ENCODE results near the gene PLCB2.

The PLCB2 gene

GRCh38 chr15:40343512-40343911 is 35.8 kb upstream of the PLCB2 start:
- H3K4me3 ChIP-seq (ENCODE audit: low read depth, low read length): no peak overlapping the region
- no peak for TF ChIP-seq POLR2A (IDR thresholded peaks at IDR 0.05; ENCODE audit: extremely low read depth, insufficient read length)
- TF ChIP-seq MAX (IDR thresholded peaks at IDR 0.05; ENCODE audit: low read depth, low read length): no peak
- no peak for TF ChIP-seq CTCF (IDR thresholded peaks at IDR 0.05; ENCODE audit: low read depth, low read length)
- no peak for TF ChIP-seq MYC (IDR thresholded peaks at IDR 0.05; ENCODE audit: low read depth, low read length)
- peak; percentile 88 for DNase-seq (ENCODE audit: low read depth)

DNA sequence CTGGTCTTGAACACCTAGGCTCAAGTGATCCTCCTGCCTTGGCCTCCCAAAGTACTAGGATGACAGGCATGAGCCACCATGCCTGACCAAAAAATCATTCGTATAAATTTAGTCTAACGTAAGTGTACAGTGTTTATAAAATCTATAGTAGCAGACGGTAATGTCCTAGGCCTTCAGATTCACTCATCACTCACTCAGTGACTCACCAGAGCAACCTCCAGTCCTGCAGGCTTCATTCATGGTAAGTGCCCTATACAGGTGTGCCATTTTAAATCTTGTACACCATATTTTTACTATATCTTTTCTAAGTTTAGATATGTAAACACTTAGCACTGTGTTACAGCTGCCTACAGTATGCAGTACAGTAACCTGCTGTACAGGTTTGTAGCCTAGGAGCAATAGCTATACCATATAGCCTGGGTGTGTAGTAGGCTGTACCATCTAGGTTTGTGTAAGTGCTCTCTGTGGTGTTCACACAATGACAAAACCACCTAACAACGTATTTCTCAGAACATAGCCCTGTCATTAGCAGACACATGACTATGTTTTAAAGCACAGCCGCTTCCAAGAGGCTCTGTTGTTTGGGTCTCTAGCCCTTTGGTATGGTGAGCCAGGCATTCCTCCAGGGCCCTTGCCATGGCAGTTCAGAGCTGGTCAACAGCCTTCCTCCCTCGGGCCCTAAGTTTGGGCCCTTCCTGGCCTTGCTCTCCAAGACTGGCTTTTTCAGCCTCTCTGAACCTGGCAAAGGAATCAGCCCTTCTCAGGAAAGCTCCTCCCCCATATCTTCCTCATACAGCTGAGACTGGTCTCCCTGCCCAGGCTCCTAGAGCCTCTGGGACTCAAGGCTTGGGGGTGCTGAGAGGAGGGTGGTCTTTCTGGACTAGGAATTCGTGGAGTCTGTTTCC is 34.9 kb upstream of the PLCB2 start:
- TF ChIP-seq POLR2A (IDR thresholded peaks at IDR 0.05; ENCODE audit: extremely low read depth, insufficient read length) (no peak), CTCF (IDR thresholded peaks at IDR 0.05; ENCODE audit: low read depth, low read length) (no peak), MYC (IDR thresholded peaks at IDR 0.05; ENCODE audit: low read depth, low read length) (no peak), MAX (IDR thresholded peaks at IDR 0.05; ENCODE audit: low read depth, low read length) (no peak)
- no peak overlapping the region for H3K4me3 ChIP-seq (ENCODE audit: low read depth, low read length)
- no peak for DNase-seq (ENCODE audit: low read depth)

DNA sequence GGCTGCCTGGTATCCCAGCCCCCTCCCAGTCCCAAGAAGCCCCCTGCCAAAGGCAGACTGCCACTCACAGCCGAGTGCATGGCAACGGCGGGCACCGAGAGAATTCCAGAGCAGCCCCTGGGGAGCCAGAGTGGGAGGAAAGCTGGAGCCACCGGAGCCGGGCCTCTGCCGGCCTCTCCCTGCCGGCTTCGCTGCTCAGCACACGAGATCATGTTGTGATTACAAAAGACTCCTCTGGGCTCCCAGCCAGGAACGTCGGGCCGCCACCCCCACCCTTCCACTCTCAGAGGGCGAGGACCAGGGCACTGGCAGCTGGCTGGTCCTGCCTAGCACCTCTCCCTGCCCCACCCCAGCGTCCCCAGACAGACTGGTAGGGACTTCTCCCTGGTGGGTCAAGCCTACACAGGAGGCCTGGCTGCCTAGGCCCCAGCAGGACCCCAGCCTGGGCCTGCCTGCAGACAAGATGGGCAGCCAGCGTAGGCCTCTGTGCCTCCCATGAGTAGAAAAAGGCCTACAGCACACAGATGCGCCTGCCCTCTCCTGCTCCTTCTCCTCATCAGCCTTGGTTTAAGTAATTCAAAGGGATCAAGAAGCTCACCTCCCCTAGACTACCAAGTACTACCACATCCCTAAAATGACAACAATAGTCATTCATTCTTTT is 33.1 kb upstream of the PLCB2 start, which contains the start of gene CCDC9B:
Gene CCDC9B, minus strand, starts transcription at position 200 of the 661 bp plus-strand sequence. Its CDS starts 120 bp downstream, at position 80.
- TF ChIP-seq POLR2A (IDR thresholded peaks at IDR 0.05; ENCODE audit: extremely low read depth, insufficient read length) (no peak), CTCF (IDR thresholded peaks at IDR 0.05; ENCODE audit: low read depth, low read length) (no peak), MAX (IDR thresholded peaks at IDR 0.05; ENCODE audit: low read depth, low read length) (no peak), MYC (IDR thresholded peaks at IDR 0.05; ENCODE audit: low read depth, low read length) (no peak)
- no peak within 1 kb of the TSS for H3K4me3 ChIP-seq (ENCODE audit: low read depth, low read length)
- no peak for DNase-seq (ENCODE audit: low read depth)

DNA sequence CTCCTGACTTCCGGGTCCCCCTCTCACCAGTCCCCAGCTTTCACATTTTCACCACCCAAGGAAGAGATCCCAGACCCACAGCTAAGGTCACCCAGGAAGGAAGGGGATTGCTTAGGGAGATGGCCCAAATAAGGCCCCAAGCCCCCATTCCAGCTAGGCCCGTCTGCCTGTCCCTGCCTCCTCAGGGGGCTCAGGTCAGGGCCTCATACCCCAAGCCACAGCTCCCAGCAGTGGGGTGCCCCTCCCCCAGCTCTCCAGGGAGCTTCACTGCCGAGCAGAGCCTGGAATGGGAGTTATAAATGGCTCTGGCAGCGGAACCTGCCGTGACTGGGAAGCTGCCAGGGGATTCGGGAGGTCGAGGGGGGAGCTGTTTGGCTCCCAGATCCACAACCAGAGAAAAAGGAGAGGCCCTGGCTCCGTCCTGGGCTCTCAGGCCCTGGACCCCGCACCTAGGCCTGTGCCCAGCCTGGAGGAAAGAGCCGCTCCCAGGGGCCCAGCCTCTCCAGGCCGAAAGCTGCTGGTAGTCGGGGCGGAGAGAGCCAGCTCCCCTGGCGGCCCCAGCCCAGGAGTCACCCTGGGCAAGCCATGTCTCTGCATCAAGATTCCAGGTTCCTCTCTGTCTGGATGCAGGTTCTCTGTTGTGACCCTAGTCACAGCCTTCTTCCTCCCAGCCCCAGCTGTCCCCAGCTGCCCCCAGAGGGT is 32.5 kb upstream of the PLCB2 start:
- TF ChIP-seq CTCF (IDR thresholded peaks at IDR 0.05; ENCODE audit: low read depth, low read length) (no peak), POLR2A (IDR thresholded peaks at IDR 0.05; ENCODE audit: extremely low read depth, insufficient read length) (no peak), MAX (IDR thresholded peaks at IDR 0.05; ENCODE audit: low read depth, low read length) (no peak), MYC (IDR thresholded peaks at IDR 0.05; ENCODE audit: low read depth, low read length) (no peak)
- no peak for DNase-seq (ENCODE audit: low read depth)
- H3K4me3 ChIP-seq (ENCODE audit: low read depth, low read length): no peak overlapping the region

GRCh38 chr15:40339621-40339945 is 31.8 kb upstream of the PLCB2 start:
- no peak for TF ChIP-seq CTCF (IDR thresholded peaks at IDR 0.05; ENCODE audit: low read depth, low read length)
- TF ChIP-seq POLR2A (IDR thresholded peaks at IDR 0.05; ENCODE audit: extremely low read depth, insufficient read length): no peak
- no peak for TF ChIP-seq MAX (IDR thresholded peaks at IDR 0.05; ENCODE audit: low read depth, low read length)
- TF ChIP-seq MYC (IDR thresholded peaks at IDR 0.05; ENCODE audit: low read depth, low read length): no peak
- no peak overlapping the region for H3K4me3 ChIP-seq (ENCODE audit: low read depth, low read length)
- DNase-seq (ENCODE audit: low read depth): no peak
